ENCODE measurements around the gene CNGA3. TPM values are rescaled to one million over a fixed set of nuclear protein-coding genes. Genes with fewer than 3 reads are reported as not detected.
"Not testable (repeated sequence)": the region's sequence is repeated elsewhere in the genome, so short reads cannot be mapped to it uniquely, and the experiment has no call there.

The CNGA3 gene
- total and polyA plus RNA-seq, 2 of the 8 experiments (the other 6 are each of a cell fraction or from before 2014, with no cell fraction given) = 0.02 TPM; not detected in 1

GRCh38 chr2:98414246-98414645, 68.0 kb downstream of the CNGA3 start:
- H3K27ac ChIP-seq (ENCODE audit: low read depth, low read length); H3K14ac ChIP-seq (ENCODE audit: insufficient read length); H4K91ac ChIP-seq (replicated peaks; ENCODE audit: insufficient read length, low read length); H2AK5ac ChIP-seq (ENCODE audit: low read depth, low read length); H4K8ac ChIP-seq (ENCODE audit: extremely low read depth, insufficient read depth, low read length); H3K23me2 ChIP-seq (ENCODE audit: low read depth, low read length); H3K4ac ChIP-seq (replicated peaks; ENCODE audit: insufficient read length, low read depth, low read length); H3K4me3 ChIP-seq (ENCODE audit: extremely low read depth in 1 of 4, insufficient read depth in 2 of 4, low read depth in 3 of 4, low read length in 4 of 4); H3K23ac ChIP-seq (ENCODE audit: insufficient read length); CTCF ChIA-PET (ENCODE audit: partially characterized antibody); H3K79me2 ChIP-seq (ENCODE audit: control insufficient read depth in 1 of 2, insufficient read depth in 2 of 2, low read length in 2 of 2); DNase-seq (ENCODE audit: low read depth in 1 of 2, low spot score in 2 of 2); FAIRE-seq; H2AFZ ChIP-seq (ENCODE audit: low read length); H2BK5ac ChIP-seq (ENCODE audit: low read depth, low read length); H3K36me3 ChIP-seq (ENCODE audit: control insufficient read depth in 2 of 4, insufficient read depth in 4 of 4, low read length in 3 of 4); H3K18ac ChIP-seq (ENCODE audit: extremely low read depth, low read length); H2BK12ac ChIP-seq (ENCODE audit: low read depth, low read length); H3K4me2 ChIP-seq (ENCODE audit: insufficient read depth in 1 of 2, low read depth in 2 of 2, low read length in 2 of 2); H3K56ac ChIP-seq (replicated peaks; ENCODE audit: insufficient read length, low read depth, low read length); H4K20me1 ChIP-seq (replicated peaks in 1 of 2; ENCODE audit: control insufficient read depth in 1 of 2, insufficient read depth in 2 of 2, low read length in 2 of 2); H3K27me3 ChIP-seq (replicated peaks in 1 of 4; ENCODE audit: control insufficient read depth in 3 of 4, extremely low read depth in 1 of 4, insufficient read depth in 3 of 4, low read length in 3 of 4); H3K9ac ChIP-seq (replicated peaks in 1 of 4; ENCODE audit: extremely low read depth in 1 of 4, low read depth in 3 of 4, low read length in 3 of 4); H2BK15ac ChIP-seq (ENCODE audit: low read length); H2BK120ac ChIP-seq (replicated peaks; ENCODE audit: low read depth, low read length); H3K4me1 ChIP-seq (replicated peaks in 1 of 4; ENCODE audit: control insufficient read depth in 3 of 4, insufficient read depth in 4 of 4, low read length in 3 of 4); POLR2A ChIA-PET (ENCODE audit: partially characterized antibody); H3K79me1 ChIP-seq (ENCODE audit: low read depth, low read length); H2BK20ac ChIP-seq (ENCODE audit: low read length); H4K5ac ChIP-seq (ENCODE audit: insufficient read length, low read depth, low read length): not testable (repeated sequence)
- H3K9me3 ChIP-seq (ENCODE audit: insufficient read depth in 2 of 2, low read depth in 1 of 2, low read length in 1 of 2) = peaks cover 18 to 20% of the 10 kb centered on the region in 2 experiments
- WGBS, 2 experiments (ENCODE audit: extremely low coverage in 1 of 2, insufficient coverage in 1 of 2, insufficient read length in 1 of 2, insufficient replicate concordance in 2 of 2, low coverage in 1 of 2, low lambda C conversion rate in 2 of 2, missing lambda C conversion rate in 1 of 2) = 83% methylated on average over 7 of the region's 7 CpGs; no CpG with 5 or more reads in 1 of the 2 experiments
- TF ChIP-seq SP1 (IDR thresholded peaks at IDR 0.05; ENCODE audit: low read depth, low read length) (peak; percentile 88), TCF12 (IDR thresholded peaks at IDR 0.05; ENCODE audit: low read depth, low read length) (0 out of 2 replicates have a peak, but pooled peaks have one; percentile 64), EP300 (IDR thresholded peaks at IDR 0.05; ENCODE audit: borderline replicate concordance in 1 of 2, low read depth in 2 of 2, low read length in 2 of 2) (peak in 1 of 2 experiments; percentile 92; a peak in 2 of 3 replicates), TEAD4 (IDR thresholded peaks at IDR 0.05; ENCODE audit: low read depth, low read length) (peak; percentile 67; the same call in 1 of the 2 replicates), BCL11A (IDR thresholded peaks at IDR 0.05; ENCODE audit: low read depth in 2 of 2, low read length in 2 of 2) (peak in 1 of 2 experiments; percentile 4)
